OCI-LY1 (cell line): ENCODE measurements around the gene TIMP3.

Experiments used
- EZH2 ChIP-seq: fragments of 200-600 bp; sonication (generic), shearing (Covaris generic); IDR thresholded peaks from 2 replicates; pipeline ENCODE4 v1.8.0; 2017; ENCODE audit warnings: borderline replicate concordance, mixed run types, mild to moderate bottlenecking, antibody characterized with exemption, low read length, moderate library complexity, mixed read lengths
- TF ChIP-seq, protein P1 (sequence below): fragments of 200-600 bp; sonication (generic), shearing (Covaris generic); IDR thresholded peaks from 2 replicates; pipeline ENCODE4 v1.5.1; 2017; ENCODE audit warnings: mild to moderate bottlenecking, antibody characterized with exemption, low read length, moderate library complexity, mixed read lengths

DNA sequence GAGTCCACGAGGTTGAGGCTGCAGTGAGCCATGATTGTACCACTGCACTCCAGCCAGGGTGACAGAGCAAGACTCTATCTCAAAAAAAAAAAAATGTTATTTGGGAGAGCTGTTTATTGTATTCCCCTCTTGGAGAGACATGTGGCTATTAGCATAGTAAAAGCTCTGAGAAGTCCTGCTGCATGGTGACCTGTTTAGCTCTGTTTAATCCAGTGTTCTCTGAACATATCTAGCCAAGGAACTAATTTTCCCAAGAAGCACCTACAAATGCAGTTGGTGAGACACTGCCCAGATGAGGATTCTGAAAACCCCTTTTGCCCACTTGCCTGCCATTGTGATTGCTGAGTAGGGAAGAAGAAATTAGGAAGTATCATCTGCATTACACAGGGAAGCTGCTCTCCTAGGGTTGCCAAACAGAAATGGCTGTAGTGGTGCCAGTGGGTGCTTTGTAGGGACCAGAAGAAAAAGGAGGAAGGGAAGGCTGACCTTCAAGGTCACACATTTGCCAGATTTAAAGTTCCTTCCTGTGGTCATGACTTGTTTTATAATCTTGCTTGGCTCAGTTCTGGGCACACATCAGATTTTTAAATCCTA lies 15.7 kb downstream of the TIMP3 start:
- TF ChIP-seq, protein P1, sequence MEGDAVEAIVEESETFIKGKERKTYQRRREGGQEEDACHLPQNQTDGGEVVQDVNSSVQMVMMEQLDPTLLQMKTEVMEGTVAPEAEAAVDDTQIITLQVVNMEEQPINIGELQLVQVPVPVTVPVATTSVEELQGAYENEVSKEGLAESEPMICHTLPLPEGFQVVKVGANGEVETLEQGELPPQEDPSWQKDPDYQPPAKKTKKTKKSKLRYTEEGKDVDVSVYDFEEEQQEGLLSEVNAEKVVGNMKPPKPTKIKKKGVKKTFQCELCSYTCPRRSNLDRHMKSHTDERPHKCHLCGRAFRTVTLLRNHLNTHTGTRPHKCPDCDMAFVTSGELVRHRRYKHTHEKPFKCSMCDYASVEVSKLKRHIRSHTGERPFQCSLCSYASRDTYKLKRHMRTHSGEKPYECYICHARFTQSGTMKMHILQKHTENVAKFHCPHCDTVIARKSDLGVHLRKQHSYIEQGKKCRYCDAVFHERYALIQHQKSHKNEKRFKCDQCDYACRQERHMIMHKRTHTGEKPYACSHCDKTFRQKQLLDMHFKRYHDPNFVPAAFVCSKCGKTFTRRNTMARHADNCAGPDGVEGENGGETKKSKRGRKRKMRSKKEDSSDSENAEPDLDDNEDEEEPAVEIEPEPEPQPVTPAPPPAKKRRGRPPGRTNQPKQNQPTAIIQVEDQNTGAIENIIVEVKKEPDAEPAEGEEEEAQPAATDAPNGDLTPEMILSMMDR = no peak
- no peak for TF ChIP-seq EZH2
